GM12872 (cell line): ENCODE measurements around the gene IRF9.

Experiments used
- CTCF ChIP-seq: IDR thresholded peaks from 3 replicates; pipeline ENCODE4 v1.5.1; 2011; ENCODE audit warnings: low read depth, mild to moderate bottlenecking, low read length, moderate library complexity; ENCODE audit not compliant: insufficient read depth

Gene IRF9

DNA sequence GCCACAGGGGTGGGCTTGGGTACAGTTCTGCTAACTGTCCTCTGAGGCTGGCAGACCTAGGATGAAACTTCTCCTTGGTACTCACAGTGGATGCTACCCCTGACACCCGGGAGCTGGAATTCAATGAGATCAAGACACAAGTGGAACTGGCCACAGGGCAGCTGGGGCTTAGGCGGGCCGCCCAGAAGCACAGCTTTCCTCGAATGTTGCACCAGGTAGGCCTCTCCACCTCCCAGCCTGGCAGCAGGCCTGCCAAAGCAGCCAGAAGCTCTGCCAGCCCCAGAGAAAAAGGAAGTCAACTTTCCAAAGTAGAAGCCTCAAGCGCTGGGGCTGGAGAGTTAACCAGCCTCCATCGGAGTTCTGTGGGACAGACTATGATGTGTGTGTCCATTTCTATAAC, 43.9 kb upstream of the IRF9 start:
- TF ChIP-seq CTCF = no peak

GRCh38 chr14:24119691-24120090, 41.4 kb upstream of the IRF9 start:
- TF ChIP-seq CTCF = no peak

DNA sequence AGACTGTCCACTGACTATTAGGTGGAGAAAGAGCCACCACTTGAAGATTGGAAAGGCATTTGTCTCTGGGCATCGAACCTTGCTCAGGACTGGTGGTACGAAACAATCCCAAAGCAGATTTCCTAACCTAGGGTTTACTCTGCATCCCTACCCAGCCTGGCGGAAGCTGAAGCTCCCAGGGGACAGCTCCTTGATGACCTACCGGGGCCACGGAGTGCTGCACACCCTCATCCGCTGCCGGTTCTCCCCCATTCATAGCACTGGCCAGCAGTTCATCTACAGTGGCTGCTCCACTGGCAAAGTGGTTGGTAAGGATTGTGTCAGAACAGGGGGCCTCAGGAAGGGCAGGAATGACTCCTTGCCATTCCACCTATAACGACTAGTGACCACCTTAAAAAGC, 39.9 kb upstream of the IRF9 start:
- TF ChIP-seq CTCF = no peak

DNA sequence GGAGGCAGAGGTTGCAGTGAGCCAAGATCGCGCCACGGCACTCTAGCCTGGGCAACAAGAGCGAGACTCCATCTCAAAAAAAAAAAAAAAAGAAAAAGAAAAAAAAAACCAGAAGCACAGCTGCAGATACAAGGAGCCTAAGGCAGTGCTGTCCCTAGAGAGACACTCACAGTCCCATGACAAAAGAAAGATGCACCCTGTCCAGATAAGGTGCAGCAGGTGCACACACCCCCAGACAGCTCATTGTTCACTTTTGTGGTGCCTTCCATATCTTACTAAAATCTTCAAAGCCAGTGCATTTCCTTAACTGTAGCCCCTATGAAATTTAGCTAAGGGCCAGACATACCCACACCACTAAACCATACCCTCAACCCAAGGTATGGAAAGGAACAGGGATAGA, 38.6 kb upstream of the IRF9 start:
- TF ChIP-seq CTCF = no peak

- TF ChIP-seq CTCF = no peak
Observed at GRCh38 chr14:24122898-24123297, 38.2 kb upstream of the IRF9 start.

DNA sequence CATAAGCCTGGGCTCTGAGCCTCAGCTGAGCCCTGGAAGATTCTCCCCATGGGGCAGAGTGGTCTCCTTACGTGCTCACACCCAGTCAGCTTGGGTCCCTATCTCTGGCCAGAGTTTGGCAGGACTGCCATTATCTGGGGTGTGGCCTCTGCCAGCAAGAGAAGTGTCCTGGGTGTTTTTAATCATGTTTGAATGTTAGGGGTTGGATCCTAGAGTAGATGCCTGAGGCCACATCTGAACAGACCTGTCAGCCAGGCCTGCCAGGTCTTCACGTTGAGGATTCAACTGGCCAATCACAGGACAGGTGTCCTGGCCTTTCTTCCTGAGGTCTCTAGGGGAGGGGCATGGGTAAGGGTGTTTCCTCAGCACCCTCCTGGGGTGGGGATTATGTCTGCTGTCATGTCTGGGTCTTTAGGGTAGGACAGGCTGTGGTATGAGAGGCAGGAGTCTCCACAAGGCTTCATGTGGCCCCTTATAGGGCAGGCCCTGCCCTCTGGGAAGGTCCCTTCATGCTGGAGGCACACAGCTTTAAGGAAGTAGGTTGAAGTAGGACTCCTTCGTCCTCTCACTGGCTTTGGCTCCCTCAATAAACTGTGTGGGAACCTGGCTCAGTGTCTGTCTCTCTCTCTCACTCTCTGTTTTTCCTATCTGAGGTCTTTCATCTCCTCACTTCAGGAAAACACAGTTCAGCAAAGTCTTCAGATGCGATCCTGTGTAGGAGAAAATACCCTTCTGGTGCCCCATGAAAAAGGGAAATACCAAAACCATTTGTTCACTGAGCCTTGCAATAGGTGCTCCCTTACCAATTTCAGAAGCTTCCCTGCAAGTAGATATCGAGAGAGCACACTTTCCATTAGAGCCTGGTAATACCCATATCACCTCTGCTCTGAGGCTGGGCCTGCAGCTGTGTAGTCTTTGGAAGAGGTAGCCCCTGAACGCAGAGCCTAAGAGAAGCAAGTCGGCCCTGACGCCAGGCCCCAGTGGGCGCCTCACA, 37.3 kb upstream of the IRF9 start:
- TF ChIP-seq CTCF = no peak

DNA sequence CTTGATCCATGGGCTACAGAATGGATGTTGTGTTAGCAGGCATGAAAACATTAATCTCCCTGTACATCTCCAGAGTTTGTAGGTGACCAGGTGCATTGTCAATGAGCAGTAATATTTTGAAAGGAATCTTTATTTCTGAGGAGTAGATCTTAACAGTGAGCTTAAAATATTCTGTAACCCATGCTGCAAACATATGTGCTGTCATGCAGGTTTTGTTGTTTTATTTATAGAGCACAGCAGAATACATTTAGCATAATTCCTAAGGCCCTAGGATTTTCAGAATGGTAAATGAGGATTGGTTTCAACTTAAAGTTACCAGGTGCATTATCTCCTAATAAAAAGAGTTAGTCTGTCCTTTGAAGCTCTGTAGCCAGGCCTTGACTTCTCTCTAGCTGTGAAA, 34.1 kb upstream of the IRF9 start:
- TF ChIP-seq CTCF = no peak
